PC-3 (cell line): ENCODE data around the gene TMEM271. TPM values are rescaled to one million over a fixed set of nuclear protein-coding genes. Genes with fewer than 3 reads are reported as not detected.

Source experiments
- ATAC-seq: fragments of 200-7000 bp; cut with Tn5 transposase; 2 replicates; pipeline ENCODE4 v1.9.1; 2020; ENCODE audit warnings: mild to moderate bottlenecking, moderate library complexity
- BruUV-seq: library from RNA; stranded (reverse); fragments of 400-500 nt; replicated peaks from 2 replicates; lab custom pipeline; 2021; lab: Mats Ljungman, UMichigan
- CTCF ChIA-PET: fragments of 300-600 bp; sonication (Branson Sonifier 250); formaldehyde crosslinking; loops from one replicate; lab custom pipeline; 2022; ENCODE audit warnings: antibody characterized with exemption; lab: Charles Lee
- POLR2A ChIA-PET: fragments of 300-600 bp; sonication (Branson Sonifier 250); formaldehyde crosslinking; loops from one replicate; lab custom pipeline; 2022; ENCODE audit warnings: antibody characterized with exemption; ENCODE audit not compliant: unreplicated experiment; lab: Charles Lee
- DNase-seq: peaks from one replicate; pipeline ENCODE4 v3.0.0-alpha.2; 2015
- H2AFZ ChIP-seq: fragments of 300-600 bp; sonication (generic); 2 replicates; pipeline ENCODE4 v1.6.0; 2016; ENCODE audit warnings: antibody characterized with exemption, low read length
- H3F3A ChIP-seq: fragments of 300-600 bp; sonication (generic); one replicate; pipeline ENCODE4 v1.6.0; 2017; ENCODE audit warnings: antibody characterized with exemption, low read length, control low read depth, mild to moderate bottlenecking; ENCODE audit not compliant: unreplicated experiment
- H3K27ac ChIP-seq: fragments of 300-600 bp; sonication (generic); 2 replicates; pipeline ENCODE4 v1.5.1; 2016; ENCODE audit warnings: mild to moderate bottlenecking, low read length
- H3K27me3 ChIP-seq: fragments of 300-600 bp; sonication (generic); 2 replicates; pipeline ENCODE4 v1.6.1; 2016; ENCODE audit warnings: low read length, mixed read lengths
- H3K36me3 ChIP-seq: fragments of 300-600 bp; sonication (generic); 2 replicates; pipeline ENCODE4 v1.6.1; 2016; ENCODE audit warnings: low read depth, mixed run types, low read length, mixed read lengths
- H3K4me1 ChIP-seq: fragments of 300-600 bp; sonication (generic); 2 replicates; pipeline ENCODE4 v1.5.1; 2016; ENCODE audit warnings: low read length; ENCODE audit not compliant: insufficient read depth
- H3K4me2 ChIP-seq: fragments of 300-600 bp; sonication (generic); 2 replicates; pipeline ENCODE4 v1.6.0; 2016; ENCODE audit warnings: low read length
- H3K4me3 ChIP-seq: fragments of 300-600 bp; sonication (generic); 2 replicates; pipeline ENCODE4 v1.5.1; 2016; ENCODE audit warnings: mild to moderate bottlenecking, low read length, mixed read lengths
- H3K79me2 ChIP-seq: fragments of 300-600 bp; sonication (generic); 2 replicates; pipeline ENCODE4 v1.6.1; 2017; ENCODE audit warnings: low read length, mixed read lengths
- H3K9ac ChIP-seq: fragments of 300-600 bp; sonication (generic); 2 replicates; pipeline ENCODE4 v1.6.0; 2016; ENCODE audit warnings: mild to moderate bottlenecking, low read length
- H3K9me2 ChIP-seq: fragments of 300-600 bp; sonication (generic); replicated peaks from 2 replicates; pipeline ENCODE4 v1.6.1; 2016; ENCODE audit warnings: mixed run types, low read length, mixed read lengths
- H3K9me3 ChIP-seq: fragments of 300-600 bp; sonication (generic); 2 replicates; pipeline ENCODE4 v1.6.1; 2016; ENCODE audit warnings: low read length, mixed read lengths
- H4K20me1 ChIP-seq: fragments of 300-600 bp; sonication (generic); 2 replicates; pipeline ENCODE4 v1.6.1; 2016; ENCODE audit warnings: low read length, mixed read lengths
- CTCF ChIP-seq: fragments of 300-600 bp; sonication (generic); conservative IDR thresholded peaks from 2 replicates; pipeline ENCODE4 v1.5.1; 2017; ENCODE audit warnings: antibody characterized with exemption, low read depth, mild to moderate bottlenecking, low read length
- EZH2 ChIP-seq: fragments of 300-600 bp; sonication (generic); IDR thresholded peaks from one replicate; pipeline ENCODE4 v1.6.1; 2017; ENCODE audit warnings: antibody characterized with exemption, mild to moderate bottlenecking, low read length; ENCODE audit not compliant: unreplicated experiment
- EZH2phosphoT487 ChIP-seq: fragments of 300-600 bp; sonication (generic); IDR thresholded peaks from 2 replicates; pipeline ENCODE4 v1.6.1; 2018; ENCODE audit warnings: mild to moderate bottlenecking, antibody characterized with exemption, low read length, borderline replicate concordance
- intact Hi-C: fragments of 100-400 bp; cut with micrococcal nuclease; formaldehyde crosslinking; loops from 2 replicates; pipeline ENCODE4 v1.9.0; 2023
- total RNA-seq: library from RNA; depleted of rRNA; stranded (reverse); fragments of >200 nt; gene quantifications from 2 replicates; pipeline ENCODE4 v1.2.3, GENCODE V29; 2014

Gene TMEM271
- total RNA-seq, 1 experiment from 2014 or later = not detected

- Histone ChIP-seq H3K79me2 (no peaks in the 10 kb centered on the region), H3K9me3 (no peaks in the 10 kb centered on the region), H3K9ac (no peak overlapping the region), H3K27ac (no peak overlapping the region), H3F3A (no peaks in the 10 kb centered on the region), H3K4me2 (no peak overlapping the region), H3K9me2 (no peaks in the 10 kb centered on the region), H3K4me1 (no peaks in the 10 kb centered on the region), H2AFZ (no peak overlapping the region), H3K27me3 (peaks cover 28% of the 10 kb centered on the region), H3K4me3 (no peak overlapping the region), H3K36me3 (no peaks in the 10 kb centered on the region), H4K20me1 (no peaks in the 10 kb centered on the region)
- CTCF ChIA-PET = no interaction called here
- no TSS peak for BruUV-seq
- ATAC-seq (no peak), DNase-seq (no peak)
- no peak for TF ChIP-seq EZH2
- TF ChIP-seq CTCF = no peak
- no peak for TF ChIP-seq EZH2phosphoT487
- POLR2A ChIA-PET = no interaction called here
- intact Hi-C loops = no loop called here
Measured at GRCh38 chr4:590313-590841, 14.3 kb upstream of the TMEM271 start.

GRCh38 chr4:589219-589963 is 13.3 kb upstream of the TMEM271 start:
- Histone ChIP-seq H3K79me2 (no peaks in the 10 kb centered on the region), H3K27me3 (peaks cover 27% of the 10 kb centered on the region), H3K9ac (no peak overlapping the region), H3F3A (no peaks in the 10 kb centered on the region), H3K4me2 (no peak overlapping the region), H3K27ac (no peak overlapping the region), H3K9me3 (no peaks in the 10 kb centered on the region), H3K4me3 (no peak overlapping the region), H3K36me3 (no peaks in the 10 kb centered on the region), H2AFZ (no peak overlapping the region), H3K4me1 (no peaks in the 10 kb centered on the region), H4K20me1 (no peaks in the 10 kb centered on the region), H3K9me2 (no peaks in the 10 kb centered on the region)
- no peak for DNase-seq
- CTCF ChIA-PET = no interaction called here
- BruUV-seq = no TSS peak
- intact Hi-C loops = no loop called here
- no peak for ATAC-seq
- TF ChIP-seq CTCF (no peak), EZH2phosphoT487 (no peak), EZH2 (no peak)
- POLR2A ChIA-PET = no interaction called here

GRCh38 chr4:588351-588849 is 12.3 kb upstream of the TMEM271 start:
- no peaks in the 10 kb centered on the region for H3K9me3 ChIP-seq
- CTCF ChIA-PET = no interaction called here
- no peak overlapping the region for H3K4me2 ChIP-seq
- DNase-seq (no peak), ATAC-seq (no peak)
- H4K20me1 ChIP-seq = no peaks in the 10 kb centered on the region
- H3K27me3 ChIP-seq = peaks cover 27% of the 10 kb centered on the region
- no peaks in the 10 kb centered on the region for H3K4me1 ChIP-seq
- TF ChIP-seq CTCF = no peak
- TF ChIP-seq EZH2phosphoT487 = no peak
- TF ChIP-seq EZH2 = no peak
- intact Hi-C loops = no loop called here
- H3K79me2 ChIP-seq = no peaks in the 10 kb centered on the region
- no TSS peak for BruUV-seq
- no peaks in the 10 kb centered on the region for H3F3A ChIP-seq
- no peak overlapping the region for H3K4me3 ChIP-seq
- no peak overlapping the region for H3K27ac ChIP-seq
- no peaks in the 10 kb centered on the region for H3K9me2 ChIP-seq
- POLR2A ChIA-PET = no interaction called here
- H3K9ac ChIP-seq = no peak overlapping the region
- H3K36me3 ChIP-seq = no peaks in the 10 kb centered on the region
- no peak overlapping the region for H2AFZ ChIP-seq
